ENCODE measurements around the gene CYSTM1.

CYSTM1 gene

DNA sequence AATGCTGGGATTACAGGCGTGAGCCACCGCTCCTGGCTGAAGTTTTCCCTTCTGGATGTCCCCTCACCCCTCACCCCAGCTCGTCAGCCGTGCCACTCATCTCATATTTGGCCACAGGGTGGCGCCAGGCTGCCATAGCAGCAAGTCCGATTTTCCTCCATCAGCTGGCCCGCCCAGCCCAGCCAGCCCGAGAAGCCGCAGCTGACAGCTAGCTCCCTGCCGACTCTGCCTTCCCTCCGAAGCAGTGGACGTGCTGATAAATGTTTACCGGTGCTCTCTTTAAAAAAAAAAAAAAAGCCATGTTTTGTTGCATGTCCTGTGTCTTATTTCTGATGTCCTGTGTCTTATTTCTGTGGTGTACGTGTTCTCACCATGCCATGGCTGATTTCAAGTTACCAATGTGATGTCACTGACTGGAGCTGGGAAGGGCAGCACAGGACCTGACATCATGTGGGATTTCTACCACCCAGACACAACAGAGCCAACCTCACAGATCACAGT lies 69.6 kb downstream of the CYSTM1 start:
- H3K9ac ChIP-seq (ENCODE audit: low read length): peak overlapping the region; percentile 44; the same call in 1 of the 2 replicates
- peak overlapping the region; percentile 37 for H3K4me3 ChIP-seq (ENCODE audit: low read depth, low read length, poor library complexity, severe bottlenecking)
- H3F3A ChIP-seq (ENCODE audit: insufficient read depth, low read length): peaks cover 5% of the 10 kb centered on the region; the same call in 1 of the 2 replicates
- H3K79me2 ChIP-seq (ENCODE audit: insufficient read depth, low read length): no peaks in the 10 kb centered on the region; the same call in 1 of the 2 replicates
- peaks cover 65% of the 10 kb centered on the region for H3K4me1 ChIP-seq (ENCODE audit: insufficient read depth, low read length, severe bottlenecking)
- peak overlapping the region; percentile 59 for H3K4me2 ChIP-seq (ENCODE audit: low read length)
- H3K9me2 ChIP-seq (ENCODE audit: low read depth, low read length): no peaks in the 10 kb centered on the region
- H4K20me1 ChIP-seq (ENCODE audit: insufficient read depth, low read length): no peaks in the 10 kb centered on the region
- peaks cover 5% of the 10 kb centered on the region; the same call in 1 of the 2 replicates for H3K36me3 ChIP-seq (ENCODE audit: insufficient read depth, low read length)
- TF ChIP-seq CTCF (IDR thresholded peaks at IDR 0.05; ENCODE audit: low read length) (peak; percentile 83), EZH2 (IDR thresholded peaks at IDR 0.05; ENCODE audit: borderline replicate concordance, low read length) (no peak)
- H3K27ac ChIP-seq (ENCODE audit: low read depth, low read length, poor library complexity, severe bottlenecking): peak overlapping the region; percentile 79
- no peaks in the 10 kb centered on the region for H3K27me3 ChIP-seq (ENCODE audit: insufficient read depth, low read length)
- H3K9me3 ChIP-seq (ENCODE audit: low read length): no peaks in the 10 kb centered on the region
- H2AFZ ChIP-seq (ENCODE audit: low read length): no peak overlapping the region

GRCh38 chr5:140245341-140245740 lies 70.4 kb downstream of the CYSTM1 start:
- Histone ChIP-seq H3K27ac (ENCODE audit: low read depth, low read length, poor library complexity, severe bottlenecking) (peak overlapping the region; percentile 79), H3K9ac (ENCODE audit: low read length) (peak overlapping the region; percentile 44)

DNA sequence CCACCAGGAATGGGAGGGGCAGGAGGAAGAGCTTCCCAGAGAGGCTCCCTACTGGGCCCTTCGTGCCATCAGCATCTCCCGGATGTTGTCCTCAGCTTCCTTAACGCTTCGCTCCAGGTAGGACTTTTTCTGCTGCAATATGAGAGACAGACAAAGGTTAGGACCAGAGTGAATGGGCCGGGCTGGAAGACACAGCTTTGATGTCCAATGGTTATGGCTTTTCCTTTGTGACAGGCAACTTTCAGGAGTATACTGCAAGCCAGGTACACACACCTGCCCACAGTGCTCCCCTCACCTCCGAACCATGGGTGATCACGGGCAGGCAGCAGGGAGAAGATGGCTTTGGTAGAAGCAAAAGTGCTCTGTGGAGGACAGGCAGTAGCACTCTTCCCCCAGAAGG lies 70.9 kb downstream of the CYSTM1 start:
- H3K9me3 ChIP-seq (ENCODE audit: low read length): no peaks in the 10 kb centered on the region
- TF ChIP-seq CTCF (IDR thresholded peaks at IDR 0.05; ENCODE audit: low read length) (no peak), EZH2 (IDR thresholded peaks at IDR 0.05; ENCODE audit: borderline replicate concordance, low read length) (no peak)
- peaks cover 66% of the 10 kb centered on the region for H3K4me1 ChIP-seq (ENCODE audit: insufficient read depth, low read length, severe bottlenecking)
- no peaks in the 10 kb centered on the region for H3K27me3 ChIP-seq (ENCODE audit: insufficient read depth, low read length)
- H3K79me2 ChIP-seq (ENCODE audit: insufficient read depth, low read length): no peaks in the 10 kb centered on the region; the same call in 1 of the 2 replicates
- H3K4me2 ChIP-seq (ENCODE audit: low read length): peak overlapping the region; percentile 59
- H3K9me2 ChIP-seq (ENCODE audit: low read depth, low read length): no peaks in the 10 kb centered on the region
- H3K4me3 ChIP-seq (ENCODE audit: low read depth, low read length, poor library complexity, severe bottlenecking): peak overlapping the region; percentile 14
- peak overlapping the region; percentile 44 for H3K9ac ChIP-seq (ENCODE audit: low read length)
- H3K27ac ChIP-seq (ENCODE audit: low read depth, low read length, poor library complexity, severe bottlenecking): peak overlapping the region; percentile 79
- no peaks in the 10 kb centered on the region for H4K20me1 ChIP-seq (ENCODE audit: insufficient read depth, low read length)
- peaks cover 5% of the 10 kb centered on the region; the same call in 1 of the 2 replicates for H3F3A ChIP-seq (ENCODE audit: insufficient read depth, low read length)
- peaks cover 13% of the 10 kb centered on the region; the same call in 1 of the 2 replicates for H3K36me3 ChIP-seq (ENCODE audit: insufficient read depth, low read length)
- no peak overlapping the region for H2AFZ ChIP-seq (ENCODE audit: low read length)

More at GRCh38 chr5:140245341-140245740, 70.4 kb downstream of the CYSTM1 start:
- Histone ChIP-seq H3K9me2 (ENCODE audit: low read depth, low read length) (no peaks in the 10 kb centered on the region), H3K27me3 (ENCODE audit: insufficient read depth, low read length) (no peaks in the 10 kb centered on the region), H3K9me3 (ENCODE audit: low read length) (no peaks in the 10 kb centered on the region), H3F3A (ENCODE audit: insufficient read depth, low read length) (peaks cover 5% of the 10 kb centered on the region; the same call in 1 of the 2 replicates), H3K79me2 (ENCODE audit: insufficient read depth, low read length) (no peaks in the 10 kb centered on the region; the same call in 1 of the 2 replicates), H4K20me1 (ENCODE audit: insufficient read depth, low read length) (no peaks in the 10 kb centered on the region), H3K4me2 (ENCODE audit: low read length) (peak overlapping the region; percentile 59), H3K4me1 (ENCODE audit: insufficient read depth, low read length, severe bottlenecking) (peaks cover 68% of the 10 kb centered on the region), H2AFZ (ENCODE audit: low read length) (no peak overlapping the region), H3K4me3 (ENCODE audit: low read depth, low read length, poor library complexity, severe bottlenecking) (peak overlapping the region; percentile 37), H3K36me3 (ENCODE audit: insufficient read depth, low read length) (peaks cover 10% of the 10 kb centered on the region; the same call in 1 of the 2 replicates)
- TF ChIP-seq EZH2 (IDR thresholded peaks at IDR 0.05; ENCODE audit: borderline replicate concordance, low read length): no peak
- TF ChIP-seq CTCF (IDR thresholded peaks at IDR 0.05; ENCODE audit: low read length): no peak

Measured in OCI-LY1 (cell line).